ENCODE results near the gene ROGDI. TPM values are rescaled to one million over a fixed set of nuclear protein-coding genes. Genes with fewer than 3 reads are reported as not detected.

Gene ROGDI
- total and polyA plus RNA-seq, 10 of the 15 experiments (the other 5 are each of a cell fraction or from before 2014, with no cell fraction given): 0.40 to 23.5 (median 12.3) TPM

- peaks cover 4 to 11% of the 10 kb centered on the region in 2 experiments; a peak in 3 of 4 replicates for H3K36me3 ChIP-seq (ENCODE audit: control insufficient read depth in 2 of 2, insufficient read depth in 2 of 2, low read length in 1 of 2)
- CTCF ChIA-PET: interaction anchor here (0.6 to 1.0 kb wide), 3 partner anchors 13 to 167 kb away, joined by 3 read pairs; partner anchors contain the start of gene DNAAF8
- FAIRE-seq (peak; percentile 54), DNase-seq (ENCODE audit: low read depth, low spot score) (no peak), ATAC-seq (peak; percentile 49)
- H3K27me3 ChIP-seq (replicated peaks in 1 of 2; ENCODE audit: control insufficient read depth in 2 of 2, insufficient read depth in 2 of 2, low read length in 1 of 2): no peaks in the 10 kb centered on the region
- no peak overlapping the region for H3K4me3 ChIP-seq
- no peak overlapping the region for H2AFZ ChIP-seq (ENCODE audit: control insufficient read depth, low read depth, low read length)
- H3K4me2 ChIP-seq (ENCODE audit: control insufficient read depth, insufficient read depth): no peak overlapping the region
- H3K79me2 ChIP-seq (ENCODE audit: control insufficient read depth, insufficient read depth, low read length): no peaks in the 10 kb centered on the region
- POLR2A ChIA-PET: interaction anchor here (0.6 to 1.7 kb wide), 4 partner anchors 9 to 21 kb away, joined by 3 to 5 read pairs (median 4); partner anchors contain the start of gene DNAAF8
- no TSS peak for BruUV-seq (replicated peaks)
- intact Hi-C loops (cut with micrococcal nuclease; ENCODE audit: unreplicated experiment) (no loop called here), in situ Hi-C loops (cut with MboI) (no loop called here)
- H4K20me1 ChIP-seq (ENCODE audit: control insufficient read depth, insufficient read depth): no peaks in the 10 kb centered on the region
- peak overlapping the region; percentile 42; the same call in 1 of the 2 replicates for H3K27ac ChIP-seq (ENCODE audit: control insufficient read depth, insufficient read depth)
- H3K9me3 ChIP-seq (replicated peaks; ENCODE audit: control insufficient read depth, insufficient read depth, low read length): no peaks in the 10 kb centered on the region
- H3K9ac ChIP-seq (ENCODE audit: control insufficient read depth, insufficient read depth, low read length): no peak overlapping the region
- peaks cover 12% of the 10 kb centered on the region for H3K4me1 ChIP-seq (ENCODE audit: control insufficient read depth, insufficient read depth, low read length)
- SMC1A ChIA-PET (ENCODE audit: uncharacterized antibody, unreplicated experiment): interaction anchor here (1.2 to 1.5 kb wide), 3 partner anchors 9 to 18 kb away, joined by 3 to 5 read pairs (median 4); partner anchors contain the start of gene DNAAF8
- 55% methylated on average over 14 of the region's 14 CpGs for WGBS (ENCODE audit: insufficient coverage, insufficient replicate concordance, low lambda C conversion rate, missing lambda C conversion rate)
- RAD21 ChIA-PET (ENCODE audit: unreplicated experiment): interaction anchor here (0.6 to 2.0 kb wide), 3 partner anchors 14 to 33 kb away, joined by 3 to 4 read pairs (median 3); partner anchors contain the start of gene DNAAF8
- TF ChIP-seq ZBTB40 (IDR thresholded peaks at IDR 0.05; ENCODE audit: borderline replicate concordance) (no peak), SMAD5 (IDR thresholded peaks at IDR 0.05; ENCODE audit: low read depth) (no peak), USF1 (IDR thresholded peaks at IDR 0.05; ENCODE audit: borderline replicate concordance, extremely low read length, insufficient read depth, low read depth, low read length) (no peak), ATF3 (IDR thresholded peaks at IDR 0.05; ENCODE audit: borderline replicate concordance, extremely low read depth, low read depth, low read length) (no peak), RUNX3 (IDR thresholded peaks at IDR 0.05; ENCODE audit: low read length) (peak; percentile 58; the same call in 1 of the 2 replicates), MEF2B (IDR thresholded peaks at IDR 0.05; ENCODE audit: partially characterized antibody, poor library complexity, severe bottlenecking) (peak; percentile 73), JUND (IDR thresholded peaks at IDR 0.05; ENCODE audit: low read depth, low read length) (no peak), SUPT20H (IDR thresholded peaks at IDR 0.05; ENCODE audit: borderline replicate concordance, control insufficient read depth, low read depth, low read length) (no peak), SREBF2 (IDR thresholded peaks at IDR 0.05; ENCODE audit: low read length) (no peak), TCF12 (IDR thresholded peaks at IDR 0.05; ENCODE audit: low read depth, low read length) (0 out of 2 replicates have a peak, but pooled peaks have one; percentile 3), RELB (IDR thresholded peaks at IDR 0.05; ENCODE audit: low read depth) (no peak), ZNF207 (IDR thresholded peaks at IDR 0.05; ENCODE audit: borderline replicate concordance) (no peak), GABPA (IDR thresholded peaks at IDR 0.05; ENCODE audit: low read depth) (no peak), PAX5 (IDR thresholded peaks at IDR 0.05; ENCODE audit: borderline replicate concordance, low read depth, low read length) (no peak), BHLHE40 (IDR thresholded peaks at IDR 0.05; ENCODE audit: borderline replicate concordance in 1 of 2, low read depth in 2 of 2, low read length in 1 of 2) (0 out of 4 replicates have a peak, but pooled peaks of 1 of the 2 experiments have one; percentile 28)
Observed at GRCh38 chr16:4747906-4748681, 54.3 kb downstream of the ROGDI start.
